Measurements from ENCODE around the gene PTBP3. TPM values are rescaled to one million over a fixed set of nuclear protein-coding genes. Genes with fewer than 3 reads are reported as not detected.
"Not testable (repeated sequence)": the region's sequence is repeated elsewhere in the genome, so short reads cannot be mapped to it uniquely, and the experiment has no call there.

PTBP3 gene
- total RNA-seq, 1 donor = 57.0 TPM

GRCh38 chr9:112299514-112299913 is 33.9 kb downstream of the PTBP3 start:
- peak; percentile 34 for DNase-seq (ENCODE audit: low read depth)
- H3K4me3 ChIP-seq (ENCODE audit: low read depth, low read length) = no peak overlapping the region
- TF ChIP-seq CTCF (IDR thresholded peaks at IDR 0.05; ENCODE audit: insufficient read depth, low read depth, low read length) = no peak

GRCh38 chr9:112296929-112297328 is 36.5 kb downstream of the PTBP3 start:
- H3K4me3 ChIP-seq (ENCODE audit: low read depth, low read length) = no peak overlapping the region
- no peak for DNase-seq (ENCODE audit: low read depth)
- TF ChIP-seq CTCF (IDR thresholded peaks at IDR 0.05; ENCODE audit: insufficient read depth, low read depth, low read length) = no peak

GRCh38 chr9:112295174-112295573 is 38.2 kb downstream of the PTBP3 start:
- TF ChIP-seq CTCF (IDR thresholded peaks at IDR 0.05; ENCODE audit: insufficient read depth, low read depth, low read length) = no peak
- no peak for DNase-seq (ENCODE audit: low read depth)
- H3K4me3 ChIP-seq (ENCODE audit: low read depth, low read length) = no peak overlapping the region

- no peak overlapping the region for H3K4me3 ChIP-seq (ENCODE audit: low read depth, low read length)
- TF ChIP-seq CTCF (IDR thresholded peaks at IDR 0.05; ENCODE audit: insufficient read depth, low read depth, low read length) = no peak
- DNase-seq (ENCODE audit: low read depth) = peak; percentile 21
Observed at GRCh38 chr9:112288029-112288428, 45.4 kb downstream of the PTBP3 start.

GRCh38 chr9:112286926-112287325 is 46.5 kb downstream of the PTBP3 start:
- no peak overlapping the region for H3K4me3 ChIP-seq (ENCODE audit: low read depth, low read length)
- peak; percentile 41 for DNase-seq (ENCODE audit: low read depth)
- no peak for TF ChIP-seq CTCF (IDR thresholded peaks at IDR 0.05; ENCODE audit: insufficient read depth, low read depth, low read length)

GRCh38 chr9:112285056-112285455 is 48.4 kb downstream of the PTBP3 start:
- no peak for DNase-seq (ENCODE audit: low read depth)
- no peak overlapping the region for H3K4me3 ChIP-seq (ENCODE audit: low read depth, low read length)
- TF ChIP-seq CTCF (IDR thresholded peaks at IDR 0.05; ENCODE audit: insufficient read depth, low read depth, low read length) = no peak

GRCh38 chr9:112283582-112284253 is 49.7 kb downstream of the PTBP3 start:
- no peak overlapping the region for H3K4me3 ChIP-seq (ENCODE audit: low read depth, low read length)
- no peak for DNase-seq (ENCODE audit: low read depth)
- TF ChIP-seq CTCF (IDR thresholded peaks at IDR 0.05; ENCODE audit: insufficient read depth, low read depth, low read length) = no peak

GRCh38 chr9:112282841-112283240 is 50.6 kb downstream of the PTBP3 start:
- not testable (repeated sequence) for DNase-seq (ENCODE audit: low read depth); H3K4me3 ChIP-seq (ENCODE audit: low read depth, low read length)

Data from fibroblast of villous mesenchyme (primary cell).